Nephron (organoid): ENCODE data around the gene PDLIM4.

Experiments used
- H3K27ac Mint-ChIP-seq, 3 experiments: 2 replicates each; pipeline ENCODE4 v1.8.0; 2020; ENCODE audit warnings: mixed read lengths in 3 of 3, mild to moderate bottlenecking in 2 of 3, moderate library complexity in 1 of 3
- H3K27me3 Mint-ChIP-seq: 2 replicates; pipeline ENCODE4 v1.8.0; 2021; ENCODE audit warnings: low read depth, mild to moderate bottlenecking, moderate library complexity, mixed read lengths
- H3K36me3 Mint-ChIP-seq: 2 replicates; pipeline ENCODE4 v1.8.0; 2020; ENCODE audit warnings: low read depth, mixed read lengths
- H3K4me1 Mint-ChIP-seq: 2 replicates; pipeline ENCODE4 v1.8.0; 2020; ENCODE audit warnings: mixed read lengths
- H3K4me3 Mint-ChIP-seq, 3 experiments: 2 replicates each; pipeline ENCODE4 v1.8.0; 2020; ENCODE audit warnings: mild to moderate bottlenecking in 3 of 3, mixed read lengths in 3 of 3, moderate library complexity in 2 of 3
- H3K9me3 Mint-ChIP-seq: 2 replicates; pipeline ENCODE4 v1.8.0; 2020; ENCODE audit warnings: mixed read lengths
- TF ChIP-seq, protein P1 (sequence below), 3 experiments: fragments of 200-600 bp; sonication (generic); IDR thresholded peaks; one replicate each; pipeline ENCODE4 v1.5.0; 2021; ENCODE audit warnings: antibody characterized with exemption in 3 of 3; ENCODE audit not compliant: unreplicated experiment in 3 of 3

PDLIM4 gene

DNA sequence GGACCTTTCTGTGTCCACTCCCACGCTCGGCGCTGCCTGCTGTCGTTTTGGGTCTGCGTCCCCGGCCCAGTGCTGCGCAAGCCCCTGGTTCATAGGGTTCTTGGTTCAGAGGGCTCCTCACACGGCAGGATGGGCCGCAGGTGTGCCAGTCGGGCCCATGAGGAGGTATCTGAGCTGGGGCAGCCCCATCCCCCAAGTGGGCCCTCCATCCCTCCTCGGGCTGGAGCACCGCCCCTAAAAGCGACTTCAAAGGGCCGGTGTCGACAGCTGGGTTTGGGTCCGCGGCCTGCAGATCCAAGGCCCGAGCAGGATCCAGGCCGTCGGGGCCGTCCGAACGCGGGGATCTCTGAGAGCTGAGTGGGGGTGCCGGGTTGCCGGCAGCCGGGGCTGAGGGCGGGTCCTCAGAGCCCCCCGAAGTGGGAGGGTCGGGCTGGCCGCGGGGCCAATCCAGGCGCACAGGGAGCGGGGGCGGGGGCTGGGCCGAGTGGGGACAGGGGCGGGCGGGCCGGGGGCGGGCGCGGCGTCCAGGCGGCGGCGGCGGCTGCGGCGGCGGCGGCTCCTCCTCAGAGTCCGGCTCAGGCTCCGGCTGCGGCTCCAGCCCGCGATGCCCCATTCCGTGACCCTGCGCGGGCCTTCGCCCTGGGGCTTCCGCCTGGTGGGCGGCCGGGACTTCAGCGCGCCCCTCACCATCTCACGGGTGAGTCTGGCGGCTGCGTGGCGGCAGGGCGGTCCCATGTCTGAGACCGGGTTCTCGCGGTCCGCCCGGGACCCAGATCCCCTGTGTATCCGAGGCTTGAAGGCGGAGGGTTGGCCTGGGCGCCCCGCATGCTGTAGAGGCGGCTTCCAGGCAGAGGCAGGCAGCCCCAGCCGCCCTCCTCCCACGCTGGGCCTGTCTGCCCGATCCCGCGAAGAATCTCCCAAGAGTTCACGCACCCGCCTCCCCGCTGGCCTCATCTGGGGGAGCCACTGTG, at the start of gene PDLIM4:
Gene PDLIM4 (plus strand): TSS at position 566 of the 971 bp plus-strand sequence. CDS start 39 bp downstream, at position 605.
- Mint-ChIP-seq H3K36me3 (peaks cover 11% of the 10 kb centered on the region), H3K9me3 (no peaks in the 10 kb centered on the region), H3K27me3 (peaks cover 10% of the 10 kb centered on the region), H3K4me3 (peak within 1 kb of the TSS; percentile 84 to 92 (median 91)), H3K4me1 (peaks cover 37% of the 10 kb centered on the region), H3K27ac (peak within 1 kb of the TSS; percentile 92 to 94 (median 92))
- TF ChIP-seq, protein P1, sequence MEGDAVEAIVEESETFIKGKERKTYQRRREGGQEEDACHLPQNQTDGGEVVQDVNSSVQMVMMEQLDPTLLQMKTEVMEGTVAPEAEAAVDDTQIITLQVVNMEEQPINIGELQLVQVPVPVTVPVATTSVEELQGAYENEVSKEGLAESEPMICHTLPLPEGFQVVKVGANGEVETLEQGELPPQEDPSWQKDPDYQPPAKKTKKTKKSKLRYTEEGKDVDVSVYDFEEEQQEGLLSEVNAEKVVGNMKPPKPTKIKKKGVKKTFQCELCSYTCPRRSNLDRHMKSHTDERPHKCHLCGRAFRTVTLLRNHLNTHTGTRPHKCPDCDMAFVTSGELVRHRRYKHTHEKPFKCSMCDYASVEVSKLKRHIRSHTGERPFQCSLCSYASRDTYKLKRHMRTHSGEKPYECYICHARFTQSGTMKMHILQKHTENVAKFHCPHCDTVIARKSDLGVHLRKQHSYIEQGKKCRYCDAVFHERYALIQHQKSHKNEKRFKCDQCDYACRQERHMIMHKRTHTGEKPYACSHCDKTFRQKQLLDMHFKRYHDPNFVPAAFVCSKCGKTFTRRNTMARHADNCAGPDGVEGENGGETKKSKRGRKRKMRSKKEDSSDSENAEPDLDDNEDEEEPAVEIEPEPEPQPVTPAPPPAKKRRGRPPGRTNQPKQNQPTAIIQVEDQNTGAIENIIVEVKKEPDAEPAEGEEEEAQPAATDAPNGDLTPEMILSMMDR (IDR thresholded peaks at IDR 0.05; ENCODE audit: unreplicated experiment in 3 of 3), result no peak

GRCh38 chr5:132207778-132208177, 49.7 kb upstream of the PDLIM4 start:
- TF ChIP-seq, protein P1 (IDR thresholded peaks at IDR 0.05; ENCODE audit: unreplicated experiment in 3 of 3), result no peak
- Mint-ChIP-seq H3K9me3 (no peaks in the 10 kb centered on the region), H3K36me3 (peaks cover 43% of the 10 kb centered on the region), H3K27me3 (peaks cover 3% of the 10 kb centered on the region), H3K27ac (peak overlapping the region; percentile 51 to 87 (median 72)), H3K4me1 (peaks cover 50% of the 10 kb centered on the region), H3K4me3 (peak overlapping the region; percentile 73 to 93 (median 85))

DNA sequence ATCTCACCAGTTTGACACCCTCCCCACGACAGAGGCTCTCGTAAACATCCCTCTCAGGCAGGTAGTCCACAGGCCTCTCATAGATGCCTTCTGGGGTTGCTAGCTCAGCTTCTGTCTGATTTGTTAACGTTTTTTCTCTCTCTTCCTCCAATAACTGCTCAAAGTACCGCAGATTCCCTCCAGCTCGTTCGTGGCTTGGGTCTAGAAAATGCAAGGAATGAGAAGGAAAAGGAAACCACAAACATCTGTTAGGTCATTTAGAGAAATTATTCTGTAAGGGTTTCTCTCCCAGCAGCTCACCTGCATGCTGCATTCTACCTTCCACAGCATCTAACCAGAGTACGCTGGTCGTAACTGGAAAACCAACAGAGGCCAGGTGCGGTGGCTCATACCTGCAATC, 48.4 kb upstream of the PDLIM4 start:
- no peaks in the 10 kb centered on the region for H3K9me3 Mint-ChIP-seq
- H3K27me3 Mint-ChIP-seq, result peaks cover 3% of the 10 kb centered on the region
- H3K4me1 Mint-ChIP-seq, result peaks cover 36% of the 10 kb centered on the region
- no peak overlapping the region for H3K27ac Mint-ChIP-seq
- H3K36me3 Mint-ChIP-seq, result peaks cover 32% of the 10 kb centered on the region
- H3K4me3 Mint-ChIP-seq, result no peak overlapping the region
- TF ChIP-seq, protein P1 (IDR thresholded peaks at IDR 0.05; ENCODE audit: unreplicated experiment in 3 of 3), result no peak

DNA sequence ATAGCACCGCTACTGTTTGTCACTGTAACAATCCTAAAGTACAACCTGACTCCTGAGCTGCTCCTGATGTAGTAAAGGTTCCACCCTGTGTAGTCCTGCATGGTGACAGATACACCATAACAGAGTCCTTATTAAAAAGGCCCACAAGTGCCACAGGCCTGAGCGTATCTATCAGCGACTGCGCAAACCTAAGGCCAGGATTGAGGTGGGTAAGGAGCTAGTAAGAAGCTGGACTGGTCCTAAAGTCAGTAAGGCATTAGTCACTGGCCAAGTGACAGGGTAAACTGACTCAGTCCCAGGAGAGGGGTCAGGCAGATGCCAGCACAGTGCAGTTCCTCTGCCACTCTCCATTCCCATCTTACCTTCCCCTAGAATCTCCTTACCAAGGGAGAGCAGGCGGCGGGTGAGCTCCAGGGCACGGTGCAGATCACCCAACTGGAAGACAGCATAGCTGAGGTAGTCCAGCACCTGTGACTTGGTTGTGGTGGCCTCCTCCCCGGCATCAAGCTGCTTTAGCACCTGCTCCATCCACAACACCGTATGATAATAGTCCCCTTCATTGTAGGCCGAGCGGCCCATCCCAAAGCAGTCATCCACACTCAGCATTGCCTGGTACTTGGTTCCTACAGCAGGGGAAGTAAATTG, 47.5 kb upstream of the PDLIM4 start:
- Mint-ChIP-seq H3K9me3 (no peaks in the 10 kb centered on the region), H3K27ac (no peak overlapping the region), H3K4me3 (no peak overlapping the region), H3K4me1 (peaks cover 30% of the 10 kb centered on the region), H3K36me3 (peaks cover 25% of the 10 kb centered on the region), H3K27me3 (no peaks in the 10 kb centered on the region)
- TF ChIP-seq, protein P1 (IDR thresholded peaks at IDR 0.05; ENCODE audit: unreplicated experiment in 3 of 3), result no peak

DNA sequence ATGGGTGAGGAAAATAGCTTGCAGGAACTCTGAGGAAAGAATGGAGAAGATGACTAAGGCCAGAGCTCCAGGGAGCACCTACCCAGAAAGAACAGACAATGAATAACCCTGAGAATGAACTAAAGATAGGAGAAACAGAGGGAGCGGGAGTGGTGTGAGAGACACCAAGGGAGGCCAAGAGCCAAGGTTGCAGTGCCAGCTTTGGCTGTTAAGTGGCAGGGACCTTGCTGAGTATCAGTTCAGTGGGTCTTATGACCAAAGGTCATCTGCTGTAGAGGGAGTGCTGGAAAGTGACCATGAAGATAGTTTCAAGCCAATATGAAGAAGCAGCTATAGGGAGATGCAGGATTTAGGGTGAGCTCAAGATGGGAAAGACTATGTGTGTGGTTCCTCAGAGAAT, 46.6 kb upstream of the PDLIM4 start:
- no peaks in the 10 kb centered on the region for H3K27me3 Mint-ChIP-seq
- TF ChIP-seq, protein P1 (IDR thresholded peaks at IDR 0.05; ENCODE audit: unreplicated experiment in 3 of 3), result no peak
- peaks cover 25% of the 10 kb centered on the region for H3K4me1 Mint-ChIP-seq
- H3K4me3 Mint-ChIP-seq, result no peak overlapping the region
- no peaks in the 10 kb centered on the region for H3K9me3 Mint-ChIP-seq
- H3K36me3 Mint-ChIP-seq, result peaks cover 26% of the 10 kb centered on the region
- H3K27ac Mint-ChIP-seq, result no peak overlapping the region
